ENCODE measurements around the gene GALNT10.

The GALNT10 gene

DNA sequence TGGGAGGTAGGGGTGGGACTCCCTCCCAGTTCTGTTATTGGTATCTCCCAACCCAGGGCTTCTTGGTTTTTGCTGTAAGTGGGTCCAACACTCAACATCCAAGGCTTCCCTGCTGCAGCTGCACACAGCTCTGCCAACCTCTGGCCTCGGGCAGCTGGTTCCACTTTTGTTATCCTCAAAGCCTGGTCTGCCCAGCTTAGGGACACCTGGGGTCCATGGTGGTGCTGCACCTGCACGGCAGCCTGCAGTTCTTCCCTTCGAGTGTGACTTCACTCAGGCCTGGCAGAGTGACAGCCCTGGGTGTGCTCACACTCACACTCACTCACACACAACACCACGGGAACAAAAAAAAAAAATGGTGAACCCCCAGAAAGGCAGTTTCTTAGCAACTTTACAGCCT lies 239.9 kb downstream of the GALNT10 start:
- TF ChIP-seq, protein P1, sequence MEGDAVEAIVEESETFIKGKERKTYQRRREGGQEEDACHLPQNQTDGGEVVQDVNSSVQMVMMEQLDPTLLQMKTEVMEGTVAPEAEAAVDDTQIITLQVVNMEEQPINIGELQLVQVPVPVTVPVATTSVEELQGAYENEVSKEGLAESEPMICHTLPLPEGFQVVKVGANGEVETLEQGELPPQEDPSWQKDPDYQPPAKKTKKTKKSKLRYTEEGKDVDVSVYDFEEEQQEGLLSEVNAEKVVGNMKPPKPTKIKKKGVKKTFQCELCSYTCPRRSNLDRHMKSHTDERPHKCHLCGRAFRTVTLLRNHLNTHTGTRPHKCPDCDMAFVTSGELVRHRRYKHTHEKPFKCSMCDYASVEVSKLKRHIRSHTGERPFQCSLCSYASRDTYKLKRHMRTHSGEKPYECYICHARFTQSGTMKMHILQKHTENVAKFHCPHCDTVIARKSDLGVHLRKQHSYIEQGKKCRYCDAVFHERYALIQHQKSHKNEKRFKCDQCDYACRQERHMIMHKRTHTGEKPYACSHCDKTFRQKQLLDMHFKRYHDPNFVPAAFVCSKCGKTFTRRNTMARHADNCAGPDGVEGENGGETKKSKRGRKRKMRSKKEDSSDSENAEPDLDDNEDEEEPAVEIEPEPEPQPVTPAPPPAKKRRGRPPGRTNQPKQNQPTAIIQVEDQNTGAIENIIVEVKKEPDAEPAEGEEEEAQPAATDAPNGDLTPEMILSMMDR (IDR thresholded peaks at IDR 0.05; ENCODE audit: low read length, missing control alignments), result no peak
- H3K4me3 ChIP-seq (replicated peaks; ENCODE audit: low read depth, low read length), result no peak overlapping the region
- no peak for DNase-seq (ENCODE audit: low read depth)

DNA sequence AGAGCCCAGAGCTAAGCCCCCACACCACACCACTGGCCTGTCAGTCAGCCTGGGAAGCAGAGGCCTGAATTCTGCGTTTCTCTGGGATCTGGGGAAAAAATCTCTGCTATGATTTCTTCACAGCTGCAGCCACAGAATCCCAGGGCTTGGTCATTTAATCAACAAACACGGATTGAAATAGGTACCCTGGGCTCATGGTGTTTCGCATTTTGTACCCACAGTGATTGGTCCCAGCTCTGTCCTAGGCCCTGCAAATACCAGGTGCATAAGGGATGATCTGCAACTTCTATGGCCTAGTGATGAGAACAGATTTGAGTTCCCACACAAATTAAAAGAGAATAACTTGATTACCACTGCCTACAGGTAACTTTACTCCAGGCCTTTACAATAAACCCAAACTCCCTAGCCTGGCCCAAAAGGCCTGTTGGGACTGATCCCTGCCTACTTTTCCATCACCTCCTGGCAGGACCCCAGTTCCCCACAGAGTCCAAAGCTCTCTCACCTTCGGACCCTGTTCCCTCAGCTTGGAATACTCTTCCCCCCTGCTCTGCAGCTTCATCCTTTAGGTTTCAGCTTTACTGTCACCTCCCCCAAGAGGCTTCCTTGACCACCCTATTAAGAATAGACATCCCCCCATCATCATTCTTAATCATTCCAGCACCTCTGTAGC lies 240.6 kb downstream of the GALNT10 start:
- no peak for DNase-seq (ENCODE audit: low read depth)
- TF ChIP-seq, protein P1 (IDR thresholded peaks at IDR 0.05; ENCODE audit: low read length, missing control alignments), result no peak
- no peak overlapping the region for H3K4me3 ChIP-seq (replicated peaks; ENCODE audit: low read depth, low read length)

DNA sequence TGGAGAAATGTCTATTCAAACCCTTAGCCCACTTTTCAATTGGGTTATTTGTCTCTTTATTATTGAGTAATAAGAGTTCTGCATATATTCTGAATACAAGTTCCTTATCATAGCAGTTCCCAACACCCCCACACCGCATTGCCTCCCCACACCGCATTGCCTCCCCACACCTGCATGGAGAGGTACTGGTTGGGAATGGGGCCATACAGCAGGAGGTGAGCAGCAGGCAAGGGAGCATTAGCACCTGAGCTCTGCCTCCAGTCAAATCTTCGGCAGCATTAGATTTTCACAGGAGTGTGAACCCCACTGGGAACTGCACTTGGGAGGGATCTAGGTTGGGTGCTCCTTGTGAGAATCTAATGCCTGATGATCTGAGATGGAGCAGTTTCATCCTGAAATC lies 244.7 kb downstream of the GALNT10 start:
- H3K4me3 ChIP-seq (replicated peaks; ENCODE audit: low read depth, low read length), result no peak overlapping the region
- DNase-seq (ENCODE audit: low read depth), result no peak
- TF ChIP-seq, protein P1 (IDR thresholded peaks at IDR 0.05; ENCODE audit: low read length, missing control alignments), result no peak

DNA sequence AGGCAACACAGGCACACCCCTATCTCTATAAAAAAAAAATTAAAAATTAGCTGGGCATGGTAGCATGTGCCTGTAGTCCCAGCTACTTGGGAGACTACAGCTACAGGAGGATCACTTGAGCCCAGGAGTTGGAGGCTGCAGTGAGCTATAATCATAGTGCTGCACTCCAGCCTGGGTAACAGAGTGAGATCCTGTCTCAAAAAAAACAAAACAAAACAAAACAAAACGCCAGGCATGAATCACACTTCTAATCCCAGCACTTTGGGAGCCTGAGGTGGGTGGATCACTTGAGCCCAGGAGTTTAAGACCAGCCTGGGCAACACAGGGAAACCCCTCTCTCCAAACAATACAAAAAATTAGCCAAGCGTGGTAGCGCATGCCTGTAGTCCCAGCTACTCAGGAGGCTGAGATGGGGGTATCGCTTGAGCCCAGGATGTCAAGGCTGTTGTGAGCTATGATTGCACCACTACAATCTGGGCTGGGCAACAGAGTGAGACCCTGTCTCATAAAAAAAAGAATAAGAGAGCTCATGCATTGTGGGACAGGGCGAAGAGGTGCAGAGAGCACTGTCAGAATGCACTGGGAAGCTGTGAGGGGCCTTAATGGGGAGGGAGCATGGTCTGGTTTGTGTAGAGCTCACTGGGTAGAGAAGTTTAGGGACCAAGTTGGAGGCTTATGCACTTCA lies 246.9 kb downstream of the GALNT10 start:
- TF ChIP-seq, protein P1 (IDR thresholded peaks at IDR 0.05; ENCODE audit: low read length, missing control alignments), result no peak
- no peak for DNase-seq (ENCODE audit: low read depth)
- no peak overlapping the region for H3K4me3 ChIP-seq (replicated peaks; ENCODE audit: low read depth, low read length)

DNA sequence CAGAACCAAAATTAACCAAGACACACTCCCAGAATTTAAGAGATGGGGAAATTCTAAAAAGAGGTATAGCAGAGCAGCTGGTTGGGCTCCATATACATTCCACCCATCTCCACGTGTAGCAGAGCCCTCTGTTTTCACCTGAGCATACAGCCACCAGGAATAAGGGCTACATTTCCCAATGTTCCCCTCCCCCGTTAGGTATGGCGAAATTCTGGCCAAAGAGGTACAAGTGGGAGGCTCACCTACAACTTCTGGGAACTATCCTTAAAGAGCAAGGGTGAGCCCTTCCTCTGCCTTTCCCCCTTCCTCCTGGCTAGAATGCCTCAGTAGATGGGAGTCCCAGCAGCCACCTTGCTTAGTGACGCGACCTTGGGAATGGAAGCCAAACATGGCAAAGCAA lies 250.0 kb downstream of the GALNT10 start:
- H3K4me3 ChIP-seq (replicated peaks; ENCODE audit: low read depth, low read length), result no peak overlapping the region
- TF ChIP-seq, protein P1 (IDR thresholded peaks at IDR 0.05; ENCODE audit: low read length, missing control alignments), result no peak
- no peak for DNase-seq (ENCODE audit: low read depth)

DNA sequence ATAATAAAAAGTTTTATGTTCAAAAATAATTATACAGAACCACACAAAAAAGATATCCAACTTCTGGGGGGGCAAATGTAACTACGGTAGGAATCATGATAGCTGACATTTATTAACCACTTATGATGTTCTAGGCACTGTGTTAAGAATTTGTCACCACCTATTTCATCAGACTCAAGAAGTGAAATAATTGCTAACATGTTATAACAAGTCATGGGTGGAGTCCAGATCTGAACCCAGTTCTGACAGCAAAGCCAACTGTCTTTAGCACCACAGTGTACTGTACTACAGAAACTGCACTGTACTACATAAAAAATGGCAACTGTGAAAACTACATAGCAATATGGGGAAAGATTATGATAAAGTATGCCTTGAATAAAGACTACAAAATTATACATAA lies 252.3 kb downstream of the GALNT10 start:
- no peak for DNase-seq (ENCODE audit: low read depth)
- TF ChIP-seq, protein P1 (IDR thresholded peaks at IDR 0.05; ENCODE audit: low read length, missing control alignments), result no peak
- H3K4me3 ChIP-seq (replicated peaks; ENCODE audit: low read depth, low read length), result no peak overlapping the region

All from fibroblast of pulmonary artery (primary cell).